ENCODE data around the gene NRP1.

NRP1 gene

DNA sequence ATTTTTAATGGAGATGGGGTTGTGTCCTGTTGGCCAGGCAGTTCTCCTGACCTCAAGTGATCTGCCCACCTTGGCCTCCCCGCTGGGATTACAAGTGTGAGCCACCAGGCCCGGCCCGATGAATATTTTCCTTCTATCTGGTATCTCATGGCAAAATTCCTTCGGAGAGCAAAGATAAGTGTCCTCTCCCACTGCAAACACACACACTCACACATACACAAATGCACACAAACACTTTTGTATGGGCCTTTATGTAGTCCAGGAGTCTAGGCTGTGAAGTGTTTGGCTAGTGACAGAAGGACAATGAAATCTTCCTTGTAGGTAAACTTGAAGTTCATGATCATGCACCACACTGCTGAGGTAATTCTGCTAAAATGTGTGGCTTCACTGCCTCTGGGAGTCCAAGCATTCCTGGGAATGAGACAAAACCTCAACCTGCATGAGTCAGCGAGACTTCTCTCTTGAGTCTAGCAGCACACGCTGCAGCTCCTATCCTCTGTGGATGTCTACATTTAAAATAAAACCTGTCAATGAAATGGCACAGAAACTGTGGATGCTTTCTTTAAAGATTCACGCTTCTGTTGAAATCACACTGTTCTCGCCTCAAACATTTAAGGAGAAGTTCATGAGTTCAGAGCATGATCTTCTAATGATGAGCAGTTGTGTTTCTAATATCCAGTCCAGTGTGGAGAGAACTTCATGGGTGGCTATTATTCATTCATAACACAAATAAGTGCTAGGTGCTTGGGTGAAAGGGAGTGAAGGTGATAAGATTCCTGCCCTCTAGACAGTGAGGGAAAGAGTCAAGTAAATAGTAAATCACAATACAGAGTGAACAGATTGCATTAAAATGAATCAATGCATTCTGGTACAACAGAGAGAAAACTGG, 96.5 kb downstream of the NRP1 start:
- peaks cover 1 to 12% (median 6%) of the 10 kb centered on the region in 4 experiments for H3K4me1 ChIP-seq (ENCODE audit: control extremely low read depth in 1 of 4, control insufficient read depth in 4 of 4, insufficient read depth in 4 of 4, low read length in 3 of 4)
- H3K36me3 ChIP-seq (ENCODE audit: control insufficient read depth in 4 of 4, insufficient read depth in 4 of 4, low read length in 3 of 4): no peaks in the 10 kb centered on the region
- peaks cover 0 to 2% (median 0%) of the 10 kb centered on the region in 5 experiments for H3K27me3 ChIP-seq (replicated peaks in 2 of 5; ENCODE audit: control insufficient read depth in 4 of 5, insufficient read depth in 5 of 5, low read length in 4 of 5)
- CTCF ChIA-PET: no interaction called here
- H3K4me3 ChIP-seq (ENCODE audit: control insufficient read depth in 1 of 7, extremely low read depth in 1 of 7, insufficient read depth in 4 of 7, low read depth in 2 of 7, low read length in 6 of 7): no peak overlapping the region
- POLR2A ChIA-PET: no interaction called here
- no peak overlapping the region for H3K27ac ChIP-seq (ENCODE audit: insufficient read depth in 1 of 2, low read depth in 1 of 2, low read length in 2 of 2, poor library complexity in 1 of 2, severe bottlenecking in 2 of 2)
- no peaks in the 10 kb centered on the region for H3K9me3 ChIP-seq (ENCODE audit: control extremely low read depth in 1 of 5, control insufficient read depth in 4 of 5, insufficient read depth in 2 of 5, low read depth in 1 of 5, low read length in 4 of 5)
- no peak for DNase-seq
- WGBS (ENCODE audit: insufficient coverage): 100% methylated on average over 7 of the region's 8 CpGs

DNA sequence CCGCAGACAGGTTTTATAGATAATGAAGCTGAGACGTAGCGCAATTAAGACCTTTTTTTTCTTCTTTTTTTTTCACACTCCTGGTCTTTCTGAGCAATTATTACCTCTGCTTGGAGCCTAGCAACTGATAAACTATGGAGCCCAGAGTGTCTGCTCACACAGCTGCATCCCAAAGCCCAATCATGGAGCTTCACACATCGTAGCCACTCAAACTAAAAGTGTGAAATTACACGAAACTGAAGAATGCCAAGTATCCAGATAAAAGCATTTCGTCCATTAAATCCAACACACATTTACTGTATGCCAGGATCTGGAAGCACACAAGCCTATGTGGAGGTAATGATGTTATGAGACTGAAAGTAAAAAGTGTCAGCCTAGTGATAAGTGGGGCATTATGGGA, 97.6 kb downstream of the NRP1 start:
- WGBS (ENCODE audit: insufficient coverage): 100% methylated on average over 3 of the region's 6 CpGs
- Histone ChIP-seq H3K36me3 (ENCODE audit: control insufficient read depth in 4 of 4, insufficient read depth in 4 of 4, low read length in 3 of 4) (no peaks in the 10 kb centered on the region), H3K4me1 (ENCODE audit: control extremely low read depth in 1 of 4, control insufficient read depth in 4 of 4, insufficient read depth in 4 of 4, low read length in 3 of 4) (peaks cover 1 to 12% (median 6%) of the 10 kb centered on the region in 4 experiments), H3K27ac (ENCODE audit: insufficient read depth in 1 of 2, low read depth in 1 of 2, low read length in 2 of 2, poor library complexity in 1 of 2, severe bottlenecking in 2 of 2) (no peak overlapping the region), H3K27me3 (replicated peaks in 2 of 5; ENCODE audit: control insufficient read depth in 4 of 5, insufficient read depth in 5 of 5, low read length in 4 of 5) (peaks cover 0 to 2% (median 0%) of the 10 kb centered on the region in 5 experiments), H3K4me3 (ENCODE audit: control insufficient read depth in 1 of 7, extremely low read depth in 1 of 7, insufficient read depth in 4 of 7, low read depth in 2 of 7, low read length in 6 of 7) (no peak overlapping the region), H3K9me3 (ENCODE audit: control extremely low read depth in 1 of 5, control insufficient read depth in 4 of 5, insufficient read depth in 2 of 5, low read depth in 1 of 5, low read length in 4 of 5) (no peaks in the 10 kb centered on the region)
- DNase-seq: no peak
- CTCF ChIA-PET: no interaction called here
- POLR2A ChIA-PET: no interaction called here

DNA sequence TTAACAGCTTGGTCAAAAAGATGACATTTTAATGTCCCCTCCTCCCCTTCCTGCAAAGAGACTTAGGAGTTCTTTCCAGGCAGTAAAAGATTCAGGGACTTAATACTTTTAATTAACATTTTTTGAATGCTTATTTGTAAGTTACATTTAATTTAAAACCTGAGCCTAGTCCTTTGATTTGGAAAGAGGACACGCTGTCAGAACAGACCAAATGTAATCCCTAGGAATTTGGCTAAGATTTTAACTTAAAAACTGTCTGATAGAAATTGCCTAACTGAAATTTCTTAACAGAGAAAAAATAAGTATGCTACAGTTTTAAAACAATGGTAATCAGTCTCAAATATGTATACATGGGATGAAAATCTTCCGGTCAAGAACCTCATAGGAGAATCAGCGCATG, 98.5 kb downstream of the NRP1 start:
- Histone ChIP-seq H3K27ac (ENCODE audit: insufficient read depth in 1 of 2, low read depth in 1 of 2, low read length in 2 of 2, poor library complexity in 1 of 2, severe bottlenecking in 2 of 2) (no peak overlapping the region), H3K27me3 (replicated peaks in 2 of 5; ENCODE audit: control insufficient read depth in 4 of 5, insufficient read depth in 5 of 5, low read length in 4 of 5) (peaks cover 0 to 2% (median 0%) of the 10 kb centered on the region in 5 experiments), H3K4me3 (ENCODE audit: control insufficient read depth in 1 of 7, extremely low read depth in 1 of 7, insufficient read depth in 4 of 7, low read depth in 2 of 7, low read length in 6 of 7) (no peak overlapping the region), H3K36me3 (ENCODE audit: control insufficient read depth in 4 of 4, insufficient read depth in 4 of 4, low read length in 3 of 4) (no peaks in the 10 kb centered on the region), H3K9me3 (ENCODE audit: control extremely low read depth in 1 of 5, control insufficient read depth in 4 of 5, insufficient read depth in 2 of 5, low read depth in 1 of 5, low read length in 4 of 5) (no peaks in the 10 kb centered on the region), H3K4me1 (ENCODE audit: control extremely low read depth in 1 of 4, control insufficient read depth in 4 of 4, insufficient read depth in 4 of 4, low read length in 3 of 4) (peaks cover 0 to 6% (median 3%) of the 10 kb centered on the region in 4 experiments)
- ChIA-PET CTCF (no interaction called here), POLR2A (no interaction called here)
- WGBS (ENCODE audit: insufficient coverage): 100% methylated on average over 3 of the region's 3 CpGs
- no peak for DNase-seq

DNA sequence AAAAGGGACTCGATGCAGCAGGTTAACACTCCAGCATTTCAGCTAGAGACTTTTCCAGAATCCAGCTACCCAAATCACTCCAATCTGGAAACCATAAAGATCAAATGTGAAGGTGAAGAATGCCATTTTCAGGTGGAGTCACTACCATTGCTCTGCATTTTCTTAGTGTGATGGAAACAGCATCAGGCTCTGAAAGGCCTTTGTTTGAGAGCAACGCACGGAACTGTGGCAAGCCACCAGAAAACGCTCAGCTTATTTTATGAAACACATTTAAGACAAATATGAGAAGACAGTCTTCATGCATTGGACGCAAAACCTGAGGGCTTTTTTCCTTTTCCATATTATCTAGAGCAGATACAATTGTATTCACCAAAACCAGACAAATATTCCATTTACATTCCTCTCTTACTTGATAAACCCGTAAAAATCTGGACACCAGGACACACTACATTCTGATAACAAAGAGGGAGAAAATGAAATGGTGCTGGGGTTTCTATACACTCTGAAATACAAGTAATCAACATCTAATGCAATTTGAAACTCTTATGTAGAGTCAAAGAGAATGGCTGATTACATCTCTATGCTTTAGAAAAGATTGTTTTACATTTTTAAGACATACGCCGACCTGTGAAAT, 99.1 kb downstream of the NRP1 start:
- H3K27me3 ChIP-seq (replicated peaks in 2 of 5; ENCODE audit: control insufficient read depth in 4 of 5, insufficient read depth in 5 of 5, low read length in 4 of 5): peaks cover 0 to 2% (median 0%) of the 10 kb centered on the region in 5 experiments
- no peaks in the 10 kb centered on the region for H3K36me3 ChIP-seq (ENCODE audit: control insufficient read depth in 4 of 4, insufficient read depth in 4 of 4, low read length in 3 of 4)
- H3K4me3 ChIP-seq (ENCODE audit: control insufficient read depth in 1 of 7, extremely low read depth in 1 of 7, insufficient read depth in 4 of 7, low read depth in 2 of 7, low read length in 6 of 7): no peak overlapping the region
- WGBS (ENCODE audit: insufficient coverage): 98% methylated on average over 6 of the region's 8 CpGs
- DNase-seq: no peak
- H3K9me3 ChIP-seq (ENCODE audit: control extremely low read depth in 1 of 5, control insufficient read depth in 4 of 5, insufficient read depth in 2 of 5, low read depth in 1 of 5, low read length in 4 of 5): no peaks in the 10 kb centered on the region
- no peaks in the 10 kb centered on the region for H3K4me1 ChIP-seq (ENCODE audit: control extremely low read depth in 1 of 4, control insufficient read depth in 4 of 4, insufficient read depth in 4 of 4, low read length in 3 of 4)
- H3K27ac ChIP-seq (ENCODE audit: insufficient read depth in 1 of 2, low read depth in 1 of 2, low read length in 2 of 2, poor library complexity in 1 of 2, severe bottlenecking in 2 of 2): no peak overlapping the region
- ChIA-PET POLR2A (no interaction called here), CTCF (no interaction called here)

DNA sequence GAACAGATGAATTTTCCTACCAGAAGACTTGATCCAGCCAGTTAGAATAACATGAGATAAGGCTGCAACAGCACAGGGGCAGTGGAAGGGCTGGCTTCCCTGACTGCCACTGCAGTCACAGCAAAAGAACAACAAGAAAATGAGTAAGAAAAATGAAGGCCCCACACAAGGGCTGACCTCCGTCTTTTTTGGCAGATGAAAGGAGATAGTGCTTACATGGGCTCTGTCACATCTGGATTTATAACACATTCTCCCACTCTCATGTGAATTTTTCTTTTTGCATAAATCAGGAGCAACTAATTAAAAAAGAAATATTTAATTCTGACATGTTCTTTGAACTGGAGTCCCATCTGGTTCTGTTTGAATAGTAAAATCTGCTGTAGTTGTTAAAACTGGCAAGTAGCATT, 99.6 kb downstream of the NRP1 start:
- peaks cover 0 to 2% (median 0%) of the 10 kb centered on the region in 5 experiments for H3K27me3 ChIP-seq (replicated peaks in 2 of 5; ENCODE audit: control insufficient read depth in 4 of 5, insufficient read depth in 5 of 5, low read length in 4 of 5)
- ChIA-PET POLR2A (no interaction called here), CTCF (no interaction called here)
- H3K4me3 ChIP-seq (ENCODE audit: control insufficient read depth in 1 of 7, extremely low read depth in 1 of 7, insufficient read depth in 4 of 7, low read depth in 2 of 7, low read length in 6 of 7): no peak overlapping the region
- H3K27ac ChIP-seq (ENCODE audit: insufficient read depth in 1 of 2, low read depth in 1 of 2, low read length in 2 of 2, poor library complexity in 1 of 2, severe bottlenecking in 2 of 2): no peak overlapping the region
- H3K9me3 ChIP-seq (ENCODE audit: control extremely low read depth in 1 of 5, control insufficient read depth in 4 of 5, insufficient read depth in 2 of 5, low read depth in 1 of 5, low read length in 4 of 5): no peaks in the 10 kb centered on the region
- H3K4me1 ChIP-seq (ENCODE audit: control extremely low read depth in 1 of 4, control insufficient read depth in 4 of 4, insufficient read depth in 4 of 4, low read length in 3 of 4): no peaks in the 10 kb centered on the region
- no peaks in the 10 kb centered on the region for H3K36me3 ChIP-seq (ENCODE audit: control insufficient read depth in 4 of 4, insufficient read depth in 4 of 4, low read length in 3 of 4)
- no CpG with 5 or more reads among the region's 1 CpG for WGBS (ENCODE audit: insufficient coverage)
- no peak for DNase-seq

DNA sequence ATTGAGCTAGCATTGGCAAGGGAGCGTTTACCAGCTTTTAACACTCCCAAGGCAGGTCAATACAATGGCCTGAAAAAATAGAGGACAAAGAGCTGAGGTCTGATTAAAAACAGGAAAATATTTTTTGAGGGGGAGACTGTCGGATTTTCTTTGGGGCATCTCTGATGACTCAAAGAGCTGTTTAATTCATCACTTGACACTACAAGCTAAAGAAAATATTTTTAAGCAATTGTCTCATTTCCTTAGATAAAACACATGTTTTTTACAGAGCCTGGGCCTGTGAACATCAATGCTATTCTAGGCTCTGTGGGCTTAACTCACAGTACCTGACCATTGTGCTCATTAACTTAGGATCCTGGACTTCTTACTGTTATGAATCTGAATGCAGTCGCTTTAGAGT, 100.8 kb downstream of the NRP1 start:
- H3K4me3 ChIP-seq (ENCODE audit: control insufficient read depth in 1 of 7, extremely low read depth in 1 of 7, insufficient read depth in 4 of 7, low read depth in 2 of 7, low read length in 6 of 7): no peak overlapping the region
- DNase-seq: no peak
- no peaks in the 10 kb centered on the region for H3K9me3 ChIP-seq (ENCODE audit: control extremely low read depth in 1 of 5, control insufficient read depth in 4 of 5, insufficient read depth in 2 of 5, low read depth in 1 of 5, low read length in 4 of 5)
- no peaks in the 10 kb centered on the region for H3K4me1 ChIP-seq (ENCODE audit: control extremely low read depth in 1 of 4, control insufficient read depth in 4 of 4, insufficient read depth in 4 of 4, low read length in 3 of 4)
- no peak overlapping the region for H3K27ac ChIP-seq (ENCODE audit: insufficient read depth in 1 of 2, low read depth in 1 of 2, low read length in 2 of 2, poor library complexity in 1 of 2, severe bottlenecking in 2 of 2)
- POLR2A ChIA-PET: no interaction called here
- no peaks in the 10 kb centered on the region for H3K36me3 ChIP-seq (ENCODE audit: control insufficient read depth in 4 of 4, insufficient read depth in 4 of 4, low read length in 3 of 4)
- WGBS (ENCODE audit: insufficient coverage): 100% methylated on average over 1 of the region's 3 CpGs
- CTCF ChIA-PET: interaction anchor here (0.7 kb wide), 1 partner anchor 10 kb away, joined by 3 read pairs; no protein-coding TSS in a partner anchor
- peaks cover 0 to 2% (median 0%) of the 10 kb centered on the region in 5 experiments for H3K27me3 ChIP-seq (replicated peaks in 2 of 5; ENCODE audit: control insufficient read depth in 4 of 5, insufficient read depth in 5 of 5, low read length in 4 of 5)

DNA sequence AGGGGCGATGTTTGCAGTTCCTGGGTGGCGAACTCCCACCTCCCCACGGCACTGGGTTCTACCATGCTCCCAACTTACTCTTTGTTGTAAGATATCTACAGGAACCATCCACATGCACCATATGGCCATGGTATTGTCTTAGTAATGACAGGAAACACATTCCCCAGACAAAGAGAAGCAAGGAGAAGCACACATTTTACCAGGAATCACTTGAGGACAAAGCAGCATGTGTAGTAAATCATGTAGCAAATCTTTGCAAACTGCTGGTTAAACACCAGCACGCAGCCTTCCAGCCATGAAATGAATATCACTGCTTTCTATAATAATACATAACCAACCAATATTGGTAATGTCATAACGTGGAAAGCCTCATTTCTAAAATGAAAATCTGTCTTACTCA, 101.2 kb downstream of the NRP1 start:
- Histone ChIP-seq H3K4me3 (ENCODE audit: control insufficient read depth in 1 of 7, extremely low read depth in 1 of 7, insufficient read depth in 4 of 7, low read depth in 2 of 7, low read length in 6 of 7) (no peak overlapping the region), H3K27me3 (replicated peaks in 2 of 5; ENCODE audit: control insufficient read depth in 4 of 5, insufficient read depth in 5 of 5, low read length in 4 of 5) (peaks cover 0 to 2% (median 0%) of the 10 kb centered on the region in 5 experiments), H3K9me3 (ENCODE audit: control extremely low read depth in 1 of 5, control insufficient read depth in 4 of 5, insufficient read depth in 2 of 5, low read depth in 1 of 5, low read length in 4 of 5) (no peaks in the 10 kb centered on the region), H3K27ac (ENCODE audit: insufficient read depth in 1 of 2, low read depth in 1 of 2, low read length in 2 of 2, poor library complexity in 1 of 2, severe bottlenecking in 2 of 2) (no peak overlapping the region), H3K36me3 (ENCODE audit: control insufficient read depth in 4 of 4, insufficient read depth in 4 of 4, low read length in 3 of 4) (no peaks in the 10 kb centered on the region), H3K4me1 (ENCODE audit: control extremely low read depth in 1 of 4, control insufficient read depth in 4 of 4, insufficient read depth in 4 of 4, low read length in 3 of 4) (no peaks in the 10 kb centered on the region)
- WGBS (ENCODE audit: insufficient coverage): 100% methylated on average over 2 of the region's 5 CpGs
- ChIA-PET CTCF (interaction anchor here (0.7 kb wide), 1 partner anchor 11 kb away, joined by 3 read pairs; no protein-coding TSS in a partner anchor), POLR2A (no interaction called here)
- no peak for DNase-seq

Data from common myeloid progenitor, CD34-positive (primary cell).